Hindlimb muscle (tissue), 1 donor: ENCODE data around the gene PPP1R16B. TPM values are rescaled to one million over a fixed set of nuclear protein-coding genes. Genes with fewer than 3 reads are reported as not detected.
"Not testable (repeated sequence)": the region's sequence is repeated elsewhere in the genome, so short reads cannot be mapped to it uniquely, and the experiment has no call there.

ENCODE experiments used
- DNase-seq: peaks from one replicate; pipeline ENCODE4 v3.0.0-alpha.2; 2013
- polyA plus RNA-seq: library from polyadenylated mRNA; unstranded; fragments of 120-200 nt; gene quantifications from one replicate; pipeline ENCODE4 v1.2.1, GENCODE V29; 2013; ENCODE audit not compliant: insufficient read length

PPP1R16B gene
- polyA plus RNA-seq, 1 donor = 3.7 TPM

GRCh38 chr20:38791940-38792339 lies 13.6 kb upstream of the PPP1R16B start:
- DNase-seq = no peak

- DNase-seq = not testable (repeated sequence)
Measured at GRCh38 chr20:38794057-38794456, 11.4 kb upstream of the PPP1R16B start.

- DNase-seq = no peak
Measured at GRCh38 chr20:38798266-38798665, 7.2 kb upstream of the PPP1R16B start.

GRCh38 chr20:38799203-38799602 lies 6.3 kb upstream of the PPP1R16B start:
- DNase-seq = no peak

DNA sequence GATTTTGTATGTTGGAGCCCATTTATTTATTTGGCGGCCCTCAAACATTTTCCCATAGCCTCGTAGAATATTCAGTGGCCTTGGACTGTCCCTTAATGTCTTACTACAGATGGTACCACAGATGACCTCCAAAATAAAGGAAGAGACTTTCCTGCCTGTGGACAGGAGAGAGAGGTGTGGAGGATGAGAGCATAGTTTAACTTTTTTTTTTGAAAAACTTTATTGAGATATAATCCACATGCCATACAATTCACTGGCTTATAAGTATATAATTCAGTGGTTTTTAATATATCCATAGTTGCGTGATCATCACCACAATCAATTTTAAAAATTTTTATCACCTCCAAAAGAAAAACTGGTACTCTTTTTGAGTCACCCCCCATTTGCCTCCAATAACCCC lies 4.6 kb upstream of the PPP1R16B start:
- no peak for DNase-seq

GRCh38 chr20:38804221-38804620 lies 1.3 kb upstream of the PPP1R16B start:
- DNase-seq = no peak

DNA sequence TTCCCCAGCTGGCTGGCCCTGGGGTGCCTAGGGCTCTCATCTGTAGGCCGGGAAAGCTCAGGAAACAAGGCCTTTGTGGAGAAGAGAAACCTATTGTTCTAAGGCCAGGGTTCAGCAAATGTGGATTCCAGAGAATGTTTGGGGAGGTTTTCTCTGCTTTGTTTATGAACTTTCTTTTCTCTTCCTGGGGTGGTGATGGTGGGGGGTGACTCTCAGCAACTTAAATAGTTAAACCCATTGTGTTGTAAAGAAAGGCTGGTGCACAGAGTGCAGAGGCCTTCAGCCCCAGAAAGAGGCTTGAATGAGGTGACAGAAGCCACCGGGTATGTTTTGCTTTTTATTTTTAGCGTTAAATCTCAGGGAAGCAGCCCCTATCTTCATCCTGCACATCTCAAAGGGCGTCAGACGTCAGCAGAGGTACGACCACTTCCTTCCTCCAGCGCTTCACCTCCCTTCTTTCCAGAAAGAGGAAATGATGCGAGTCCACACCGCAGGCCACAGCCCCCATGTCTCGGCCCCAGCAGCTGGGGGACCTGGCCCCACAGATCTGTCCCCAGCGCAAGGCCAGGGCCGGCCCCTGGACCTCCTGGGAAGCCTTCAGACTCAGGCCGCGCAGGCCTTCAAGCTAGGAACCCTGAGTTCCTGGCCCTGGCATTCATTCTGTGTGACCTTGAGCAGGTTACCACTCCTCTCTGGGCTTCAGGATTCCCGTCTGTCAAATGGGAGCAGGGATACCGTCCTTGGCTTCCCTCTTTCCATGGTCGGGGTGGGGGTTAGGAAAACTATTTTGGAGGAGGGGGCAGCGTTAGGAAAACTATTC lies 605 bp upstream of the PPP1R16B start:
- no peak for DNase-seq

- no peak for DNase-seq
Measured at GRCh38 chr20:38805958-38806854, 709 bp downstream of the PPP1R16B start.

DNA sequence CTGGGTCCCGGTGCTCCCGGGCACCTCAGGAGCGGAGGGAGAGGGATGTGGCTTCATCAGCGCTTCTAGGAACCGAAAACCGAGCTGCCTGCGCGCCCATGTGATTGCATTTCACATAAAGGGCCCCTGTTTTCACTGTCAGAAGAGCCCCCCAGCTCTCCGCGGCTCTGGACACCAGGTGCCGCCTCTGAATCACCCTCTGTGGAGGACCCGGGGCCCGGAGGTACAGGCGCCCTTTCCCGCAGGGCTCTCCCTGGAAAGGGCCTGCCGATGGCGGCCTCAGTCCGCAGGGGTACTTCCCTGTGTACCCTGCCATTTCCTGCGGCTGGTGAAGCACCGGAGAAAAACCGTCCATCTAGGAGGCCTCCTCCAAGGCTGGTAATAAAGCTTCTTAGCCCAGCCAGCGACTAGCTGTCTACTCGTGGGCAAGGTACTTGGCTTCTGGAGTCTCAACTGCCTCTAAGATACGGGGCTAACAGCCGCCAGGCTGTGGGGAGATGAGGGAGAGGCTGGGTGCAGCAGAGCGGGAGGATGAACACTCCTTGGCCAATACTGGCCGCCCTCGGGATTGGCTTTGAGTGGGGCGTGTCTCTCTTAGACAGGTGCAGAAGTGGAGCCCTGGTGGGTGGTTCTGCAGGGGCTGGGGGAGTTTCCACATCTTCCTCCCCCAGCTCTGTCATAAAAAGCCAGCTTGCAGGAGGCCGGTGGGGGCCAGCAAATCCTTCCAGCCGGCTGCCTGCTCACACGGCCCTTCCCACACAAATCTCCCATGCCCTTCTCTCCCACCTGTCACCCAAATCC lies 1.6 kb downstream of the PPP1R16B start:
- DNase-seq = no peak

DNA sequence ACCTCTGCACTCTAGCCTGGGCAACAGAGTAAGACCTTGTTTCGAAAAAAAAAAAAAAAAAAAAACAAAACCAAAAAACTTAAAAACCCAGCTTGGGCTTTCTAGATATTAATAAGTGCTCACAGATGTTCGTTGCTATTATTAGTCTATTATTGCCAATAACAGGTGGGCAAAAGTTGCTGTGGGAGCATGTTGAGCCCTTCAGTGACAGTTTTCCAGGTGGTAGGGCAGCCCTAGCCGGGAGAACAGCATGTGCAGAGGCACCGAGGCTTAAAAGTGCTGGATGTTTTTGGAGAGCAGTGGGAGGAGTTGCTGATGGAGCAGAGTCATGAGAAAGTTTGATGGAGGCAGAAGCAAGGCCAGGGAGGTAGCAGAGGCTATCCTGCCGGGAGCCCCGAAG lies 4.4 kb downstream of the PPP1R16B start:
- no peak for DNase-seq

DNA sequence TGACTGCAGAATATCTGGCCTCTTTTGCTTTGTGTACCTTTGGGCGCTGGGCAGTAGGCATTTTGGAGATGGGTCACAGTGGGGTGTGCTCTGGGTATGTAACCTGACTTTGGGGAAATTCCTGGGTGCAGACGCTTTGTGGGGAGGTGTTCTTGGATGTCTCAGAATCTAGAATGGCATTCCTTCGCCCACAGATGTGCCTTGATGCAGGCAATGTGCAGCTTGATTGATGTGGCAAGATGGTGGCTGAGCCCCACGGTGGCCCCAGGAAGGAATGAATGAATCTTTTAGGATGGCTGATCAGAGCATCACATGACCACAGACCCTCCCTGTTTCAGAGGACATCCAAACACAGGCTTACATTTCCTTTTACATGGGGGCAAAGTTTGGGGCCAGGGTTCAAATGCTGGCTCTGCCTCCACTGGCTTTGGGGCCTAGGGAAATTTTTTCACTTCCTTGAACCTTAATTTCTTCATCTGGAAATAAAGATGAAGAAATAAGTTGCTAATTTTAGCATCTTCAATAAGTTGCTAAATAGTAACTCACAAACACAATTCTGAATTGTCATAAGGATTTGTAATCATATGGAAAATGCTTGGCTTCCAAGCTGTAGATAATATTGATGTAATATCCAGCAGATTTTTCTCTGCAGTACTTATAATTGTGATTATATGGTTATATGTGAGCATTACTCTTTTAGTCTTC lies 5.6 kb downstream of the PPP1R16B start:
- no peak for DNase-seq

DNA sequence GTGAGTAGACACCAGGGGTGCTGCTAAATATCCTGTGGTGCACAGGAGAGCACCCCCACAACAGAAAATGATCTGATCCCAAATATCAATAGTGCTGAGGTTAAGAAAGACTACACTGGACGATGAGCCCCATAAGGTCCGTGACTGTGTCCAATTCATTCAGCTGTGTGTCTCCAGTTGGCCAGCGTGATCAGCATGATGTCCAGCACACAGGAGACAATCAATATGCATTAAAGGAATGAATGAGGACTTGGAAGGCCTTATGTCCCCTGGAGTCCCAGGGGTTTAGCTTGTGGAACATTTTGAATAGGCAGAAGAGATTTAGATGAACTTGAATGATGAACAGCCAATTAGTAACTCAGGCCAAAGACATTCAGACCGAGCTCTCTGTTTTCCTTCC lies 6.3 kb downstream of the PPP1R16B start:
- no peak for DNase-seq

- DNase-seq = no peak
Measured at GRCh38 chr20:38812182-38812581, 6.7 kb downstream of the PPP1R16B start.

DNA sequence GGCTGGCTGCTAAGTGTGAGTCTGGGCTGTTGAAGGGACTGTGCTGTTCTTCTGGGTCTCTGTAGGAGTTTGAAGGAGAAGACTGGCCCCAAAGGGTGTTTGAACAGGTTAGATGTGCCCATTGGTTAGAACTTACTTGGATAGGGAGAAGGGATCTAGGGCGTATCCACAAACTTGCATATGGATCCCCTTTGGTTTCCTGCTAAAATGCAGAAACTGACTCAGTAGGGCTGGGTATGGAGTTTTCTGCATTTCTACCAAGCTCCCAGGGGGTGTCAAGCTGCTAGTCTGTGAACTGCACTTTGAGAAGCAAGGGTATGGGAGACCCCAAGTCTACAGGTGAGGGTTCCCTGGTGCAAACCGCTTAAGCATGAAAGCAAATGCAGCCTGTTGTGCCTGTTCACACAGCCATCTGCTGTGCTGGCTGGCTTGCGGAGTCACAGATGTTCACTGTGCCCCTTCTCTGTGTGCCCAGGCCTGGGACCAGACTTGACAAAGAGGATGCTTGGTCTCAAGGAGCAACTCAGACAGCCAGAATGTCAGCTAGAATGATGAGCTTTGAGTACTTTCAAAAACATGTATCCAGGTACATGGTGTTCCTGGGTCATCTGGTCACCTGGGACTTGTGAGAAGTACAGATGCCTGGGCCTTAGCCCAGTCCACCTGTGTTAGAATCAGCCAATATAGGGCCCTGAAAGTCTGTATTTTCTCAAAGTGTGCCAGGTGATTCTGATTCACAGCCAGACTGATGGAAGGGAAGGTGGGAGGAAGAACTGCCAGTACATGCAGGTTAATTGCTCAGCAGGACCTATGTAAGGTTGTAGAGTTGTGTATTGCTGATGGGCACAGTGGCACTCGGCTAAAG lies 7.4 kb downstream of the PPP1R16B start:
- no peak for DNase-seq

GRCh38 chr20:38813574-38813962 lies 8.1 kb downstream of the PPP1R16B start:
- DNase-seq = not testable (repeated sequence)

DNA sequence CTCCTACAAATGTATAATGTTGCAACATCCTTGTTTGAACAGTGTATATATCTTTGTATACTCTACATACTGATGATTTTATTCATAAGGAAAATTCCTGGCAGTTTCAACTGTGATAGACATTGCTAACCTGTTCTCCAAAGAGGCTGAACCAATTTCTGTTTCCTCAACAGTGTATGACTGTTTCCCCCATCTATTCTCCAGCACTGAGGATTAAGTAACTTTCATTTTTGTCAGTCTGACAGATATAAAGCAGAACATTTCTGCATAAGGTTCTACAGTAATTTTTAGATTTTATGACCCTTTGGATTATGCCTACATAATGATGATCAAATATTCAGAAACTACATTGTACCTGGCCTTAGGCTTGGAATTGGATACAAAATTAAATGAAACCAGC lies 9.9 kb downstream of the PPP1R16B start:
- DNase-seq = no peak

GRCh38 chr20:38818113-38819065 lies 12.9 kb downstream of the PPP1R16B start:
- no peak for DNase-seq

GRCh38 chr20:38825571-38825900 lies 20.0 kb downstream of the PPP1R16B start:
- DNase-seq = no peak

- DNase-seq = no peak
Measured at GRCh38 chr20:38825901-38826625, 20.6 kb downstream of the PPP1R16B start.
